Subcutaneous preadipocyte (primary cell): ENCODE results near the gene YIPF2. TPM values are rescaled to one million over a fixed set of nuclear protein-coding genes. Genes with fewer than 3 reads are reported as not detected.

Experiments used
- total RNA-seq: library from RNA; depleted of rRNA; stranded (reverse); fragments of >200 nt; gene quantifications from 2 replicates; pipeline ENCODE4 v1.2.3, GENCODE V29; 2012

The YIPF2 gene
- 58.8 and 62.4 TPM in 2 replicates for total RNA-seq

GRCh38 chr19:10928563-10929401 is at the start of gene YIPF2, which contains the start of gene TIMM29:
YIPF2 (minus strand) TSS chr19:10928639; CDS start chr19:10928410, 229 bp downstream.
TIMM29 (plus strand) TSS chr19:10928811; CDS start chr19:10928823, 12 bp downstream.

GRCh38 chr19:10960314-10961072 is 32.1 kb upstream of the YIPF2 start, which contains the start of gene SMARCA4:
SMARCA4 (plus strand) TSS chr19:10961030; CDS start chr19:10984152, 23,122 bp downstream.

Other genes starting within 250 kb of the YIPF2 start
- 45.0 and 50.0 TPM in 2 replicates for gene QTRT1, start 227.2 kb downstream of the YIPF2 start, total RNA-seq
- gene DNM2, start 210.6 kb downstream of the YIPF2 start, total RNA-seq = 110 and 121 TPM in 2 replicates
- 28.5 and 29.0 TPM in 2 replicates for gene TMED1, start 92.4 kb downstream of the YIPF2 start, total RNA-seq
- gene C19orf38, start 80.2 kb downstream of the YIPF2 start, total RNA-seq = 0.39 TPM in 1 of 2 replicates, not detected in the other
- 45.6 and 65.7 TPM in 2 replicates for gene CARM1, start 57.1 kb downstream of the YIPF2 start, total RNA-seq
- 21.7 and 28.3 TPM in 2 replicates for gene TIMM29, start 172 bp upstream of the YIPF2 start, total RNA-seq
- gene SMARCA4, start 32.4 kb upstream of the YIPF2 start, total RNA-seq = 76.4 and 102 TPM in 2 replicates
- gene LDLR, start 160.8 kb upstream of the YIPF2 start, total RNA-seq = 262 and 309 TPM in 2 replicates
- gene SPC24, start 227.1 kb upstream of the YIPF2 start, total RNA-seq = 90.8 and 92.5 TPM in 2 replicates